Germinal center (tissue), 1 donor: Measurements from ENCODE around the gene STRIT1.
"Not testable (repeated sequence)": the region's sequence is repeated elsewhere in the genome, so short reads cannot be mapped to it uniquely, and the experiment has no call there.

Source experiments
- DNase-seq: peaks from one replicate; pipeline ENCODE4 v3.0.0; 2012; ENCODE audit warnings: mixed read lengths, low spot score

The STRIT1 gene

DNA sequence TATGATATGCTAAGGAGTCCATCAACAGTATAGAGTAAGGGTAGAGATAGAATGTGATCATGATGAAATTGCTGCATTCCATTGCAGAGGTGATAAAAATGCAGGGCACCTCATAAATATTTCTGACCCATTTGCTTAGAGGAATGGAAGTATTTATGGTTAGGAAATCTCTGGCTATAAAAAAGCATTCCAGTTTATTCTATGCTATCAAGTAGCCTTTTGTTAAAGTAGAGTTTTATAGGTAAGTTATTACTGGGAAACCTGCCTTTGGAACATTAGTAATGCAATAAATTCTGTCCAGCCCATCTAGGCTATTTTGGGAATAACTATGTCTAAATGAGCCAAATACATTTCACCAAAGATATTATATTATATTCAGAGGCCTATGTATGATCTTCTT, 19.8 kb upstream of the STRIT1 start:
- DNase-seq: no peak

DNA sequence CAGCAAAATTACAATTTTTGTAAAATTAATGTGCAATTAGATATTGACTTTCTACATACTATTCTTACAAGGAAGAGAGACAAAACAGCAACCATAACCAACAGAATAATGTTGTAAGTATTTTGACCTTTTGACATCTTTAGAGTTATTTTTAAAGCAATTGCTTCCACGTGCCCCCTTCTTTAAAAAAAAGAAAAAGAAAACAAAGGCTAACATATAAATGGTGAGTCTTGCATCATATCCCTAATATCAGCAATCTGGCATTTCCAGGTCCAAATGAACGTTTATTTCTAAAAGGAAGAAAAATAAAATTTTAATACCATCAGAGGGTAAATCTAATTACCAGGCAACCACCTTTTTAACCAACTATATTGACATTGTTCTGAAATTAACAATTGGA, 19.3 kb upstream of the STRIT1 start:
- DNase-seq: no peak

DNA sequence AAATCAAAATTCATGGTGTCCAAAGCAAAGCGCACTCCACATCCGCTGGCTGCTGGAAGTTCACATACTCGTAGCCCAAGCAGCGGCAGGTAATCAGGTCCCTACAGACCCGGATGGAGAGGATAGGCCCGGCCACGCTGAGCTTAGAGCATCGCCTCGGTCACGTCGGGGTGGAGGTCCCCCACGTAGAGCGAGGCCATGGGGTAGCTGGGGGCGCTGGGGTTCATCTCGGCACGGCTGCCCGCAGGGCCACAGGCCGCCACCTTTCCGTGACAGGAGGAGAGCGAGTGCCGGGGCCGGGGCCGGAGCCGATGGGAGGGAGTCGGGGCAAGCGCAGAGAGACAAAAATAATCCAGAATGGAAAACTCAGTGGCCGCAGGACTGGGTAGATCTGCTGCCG, 16.1 kb upstream of the STRIT1 start:
- DNase-seq: no peak

- DNase-seq: no peak
These were observed 15.3 kb upstream of the STRIT1 start for GRCh38 chr3:155308831-155309230.

- DNase-seq: no peak
These were observed 13.7 kb upstream of the STRIT1 start for GRCh38 chr3:155307183-155307582.

- DNase-seq: no peak
These were observed 10.9 kb upstream of the STRIT1 start for GRCh38 chr3:155304394-155304793.

DNA sequence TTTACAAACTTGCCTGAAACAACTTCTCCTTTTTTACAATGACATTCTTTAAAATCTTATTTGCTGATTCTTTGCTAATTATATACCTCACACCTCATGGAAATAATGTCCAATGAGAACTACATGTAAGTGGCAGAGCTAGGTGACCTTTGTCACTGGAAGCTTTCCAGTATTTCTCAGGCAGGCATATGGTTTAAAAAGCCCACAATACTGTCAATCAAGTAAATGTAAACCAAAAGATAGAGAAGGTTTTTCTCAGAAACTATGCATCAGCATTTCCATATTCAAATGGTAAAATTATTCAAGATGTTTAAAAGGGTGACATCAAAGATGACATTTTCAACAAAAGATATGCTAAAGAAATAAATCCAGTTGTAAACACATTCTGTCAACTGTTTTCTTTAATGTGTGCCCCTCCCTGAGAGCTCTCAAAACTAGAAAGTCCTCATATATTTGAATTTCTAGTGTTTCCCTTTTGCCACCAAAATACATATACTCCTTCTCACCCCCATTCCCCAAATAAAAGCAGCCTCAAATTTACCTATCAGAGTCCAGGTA, 10.1 kb upstream of the STRIT1 start:
- DNase-seq: no peak

DNA sequence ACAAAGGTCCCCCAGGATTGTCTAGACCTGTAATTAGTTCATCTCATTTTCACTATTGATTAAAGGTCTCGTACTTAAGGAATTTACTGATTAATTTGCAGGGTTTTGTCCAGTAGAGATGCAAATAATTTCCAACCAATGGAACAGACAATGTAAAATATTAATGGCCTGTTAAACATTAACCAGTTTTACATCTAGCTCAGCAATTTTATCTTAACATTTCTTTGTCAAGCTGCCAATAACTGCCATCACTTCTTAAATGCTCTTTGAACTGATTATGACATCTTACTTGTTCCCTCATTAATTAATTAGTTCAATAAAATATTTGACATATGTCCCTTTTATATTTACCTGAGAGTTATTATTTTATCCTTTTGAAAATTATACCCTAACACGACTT, 9.4 kb upstream of the STRIT1 start:
- DNase-seq: no peak

GRCh38 chr3:155302481-155302880, 9.0 kb upstream of the STRIT1 start:
- no peak for DNase-seq

DNA sequence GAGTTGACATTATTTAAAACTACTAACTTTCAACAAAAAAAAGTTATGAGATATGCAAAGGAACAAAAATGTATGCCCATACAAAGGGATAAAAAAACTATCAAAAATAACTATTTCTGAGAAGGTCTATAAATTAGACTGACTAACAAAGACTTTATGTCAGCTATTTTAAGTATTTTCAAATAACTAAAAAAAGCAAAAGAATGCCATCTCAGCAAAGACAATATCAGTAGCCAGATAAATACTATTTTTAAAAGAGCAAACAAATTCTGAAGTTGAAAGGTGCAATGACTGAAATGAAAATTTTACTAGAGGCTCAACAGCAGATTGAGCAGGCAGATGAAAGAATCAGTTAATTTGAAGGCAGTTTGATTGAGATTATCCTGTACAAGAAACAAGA, 3.6 kb upstream of the STRIT1 start:
- DNase-seq: no peak

DNA sequence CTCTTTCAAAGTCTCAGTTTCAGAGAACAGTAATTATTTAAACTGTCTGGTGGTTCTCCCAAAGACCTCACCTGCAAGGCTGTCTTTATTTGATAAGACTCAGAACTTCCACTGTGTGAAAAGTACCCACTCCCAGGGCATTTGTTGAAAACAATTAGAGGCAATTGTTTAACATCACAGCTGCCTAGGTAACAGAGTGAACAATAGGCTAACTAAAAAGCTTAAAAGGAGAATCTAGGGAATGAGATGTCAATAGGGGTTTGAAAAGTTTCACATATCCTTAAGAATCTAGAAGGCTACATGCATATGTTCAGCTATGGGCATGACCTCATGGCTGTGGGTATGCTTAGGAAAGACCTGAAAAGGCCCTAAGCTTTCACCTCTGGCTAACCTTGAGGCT, 2.9 kb upstream of the STRIT1 start:
- DNase-seq: no peak

DNA sequence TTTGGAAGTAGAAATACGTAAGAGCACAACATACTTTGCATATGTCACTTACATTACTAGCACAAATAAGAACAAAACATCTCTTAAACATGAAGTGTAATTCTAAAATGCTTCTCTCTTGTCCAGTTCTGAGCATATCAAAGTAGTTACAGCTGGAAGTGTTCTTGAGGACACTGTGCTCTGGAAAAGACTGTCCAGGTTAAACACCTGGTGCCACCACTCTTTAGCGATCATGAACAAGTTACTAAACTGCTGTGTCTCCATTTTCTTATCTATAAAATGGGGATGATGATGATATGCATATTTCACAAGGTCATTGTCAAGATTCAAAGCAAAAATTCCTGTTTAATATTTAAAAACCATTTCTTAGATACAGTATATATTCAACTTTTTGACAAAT, 790 bp downstream of the STRIT1 start:
- no peak for DNase-seq

DNA sequence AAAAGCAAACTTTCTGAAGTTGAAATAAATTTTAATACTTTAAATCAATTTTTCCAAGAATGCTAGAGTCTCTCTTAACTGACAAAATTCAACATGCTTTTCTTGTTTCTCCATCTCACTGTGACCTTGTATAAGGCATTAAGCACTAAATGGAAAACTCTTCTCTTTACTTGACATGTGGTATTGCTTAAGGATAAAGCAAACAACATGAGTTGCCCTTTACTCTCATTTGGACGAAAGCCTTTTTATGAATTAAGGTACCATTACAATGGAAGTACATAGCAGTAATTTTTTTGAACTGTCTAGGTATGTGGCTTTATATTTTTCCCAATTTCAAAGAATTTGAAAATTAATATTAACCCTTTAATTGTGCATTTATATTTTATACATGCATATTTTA, 1.4 kb downstream of the STRIT1 start:
- DNase-seq: no peak

DNA sequence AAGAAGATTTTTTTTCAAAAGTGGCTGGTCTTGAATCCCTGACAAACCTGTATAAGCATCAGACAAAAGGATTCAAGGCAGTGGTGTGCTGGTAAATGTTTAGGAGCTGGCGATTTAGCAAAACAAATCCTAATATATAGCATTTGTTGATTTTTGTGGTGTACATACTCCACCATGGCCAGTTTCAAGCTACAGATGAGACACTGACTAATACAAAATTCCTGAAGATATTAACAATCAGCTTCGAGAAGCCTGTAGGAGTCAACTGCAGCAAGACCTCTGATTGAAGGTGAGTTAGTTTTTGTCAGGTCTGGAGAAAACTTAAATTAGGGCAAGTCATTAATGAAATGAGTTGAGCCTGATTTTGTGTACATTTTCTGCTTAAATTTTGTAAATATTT, 6.7 kb downstream of the STRIT1 start:
- DNase-seq: no peak

DNA sequence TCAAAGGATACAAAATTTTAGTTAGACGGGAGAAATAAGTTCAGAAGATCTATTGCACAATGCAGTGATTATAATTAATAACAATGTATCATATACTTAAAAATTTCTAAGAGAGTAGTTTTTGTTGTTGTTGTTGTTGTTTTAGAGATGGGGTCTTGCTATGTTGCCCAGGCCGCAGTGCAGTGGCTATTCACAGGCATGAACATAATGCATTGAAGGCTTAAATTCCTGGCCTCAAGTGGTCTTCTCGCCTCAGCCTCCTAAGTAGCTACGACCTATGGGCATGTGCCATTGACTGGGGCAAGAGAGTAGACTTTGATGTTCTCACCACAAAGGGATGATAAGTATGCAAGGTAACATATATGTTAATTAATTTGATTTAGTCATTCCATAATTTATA, 7.5 kb downstream of the STRIT1 start:
- no peak for DNase-seq

GRCh38 chr3:155283092-155284056, 10.1 kb downstream of the STRIT1 start:
- DNase-seq: no peak

GRCh38 chr3:155282385-155283091, 10.9 kb downstream of the STRIT1 start:
- no peak for DNase-seq

- DNase-seq: no peak
These were observed 11.6 kb downstream of the STRIT1 start for GRCh38 chr3:155281912-155282311.

- not testable (repeated sequence) for DNase-seq
These were observed 17.4 kb downstream of the STRIT1 start for GRCh38 chr3:155276089-155276488.

- not testable (repeated sequence) for DNase-seq
These were observed 18.2 kb downstream of the STRIT1 start for GRCh38 chr3:155275159-155275754.

DNA sequence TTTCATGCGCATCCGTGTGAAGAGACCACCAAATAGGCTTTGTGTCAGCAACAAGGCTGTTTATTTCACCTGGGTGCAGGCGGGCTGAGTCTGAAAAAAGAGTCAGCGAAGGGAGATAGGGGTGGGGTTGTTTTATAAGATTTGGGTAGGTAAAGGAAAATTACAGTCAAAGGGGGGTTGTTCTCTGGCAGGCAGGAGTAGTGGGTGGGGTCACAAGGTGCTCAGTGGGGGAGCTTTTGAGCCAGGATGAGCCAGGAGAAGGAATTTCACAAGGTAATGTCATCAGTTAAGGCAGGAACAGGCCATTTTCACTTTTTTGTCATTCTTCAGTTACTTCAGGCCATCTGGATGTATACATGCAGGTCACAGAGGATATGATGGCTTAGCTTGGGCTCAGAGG, 19.0 kb downstream of the STRIT1 start:
- DNase-seq: not testable (repeated sequence)

DNA sequence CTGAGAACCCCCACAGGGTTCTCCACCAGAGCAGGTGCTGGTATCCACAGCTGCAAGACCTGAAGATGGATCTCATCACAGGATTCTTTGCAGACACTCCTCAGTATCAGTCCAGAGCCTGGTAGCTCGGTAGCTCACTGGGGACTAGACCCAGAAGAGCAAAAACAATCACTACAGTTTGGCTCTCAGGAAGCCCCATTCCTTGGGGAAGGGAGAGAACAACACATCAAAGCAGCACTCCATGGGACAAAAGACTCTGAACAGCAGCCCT, 22.2 kb downstream of the STRIT1 start:
- no peak for DNase-seq
